Germinal center (tissue), 1 donor: ENCODE results near the gene UGT2B11.
"Not testable (repeated sequence)": the region's sequence is repeated elsewhere in the genome, so short reads cannot be mapped to it uniquely, and the experiment has no call there.

Experiments used
- DNase-seq: peaks from one replicate; pipeline ENCODE4 v3.0.0; 2012; ENCODE audit warnings: mixed read lengths, low spot score

UGT2B11 gene

DNA sequence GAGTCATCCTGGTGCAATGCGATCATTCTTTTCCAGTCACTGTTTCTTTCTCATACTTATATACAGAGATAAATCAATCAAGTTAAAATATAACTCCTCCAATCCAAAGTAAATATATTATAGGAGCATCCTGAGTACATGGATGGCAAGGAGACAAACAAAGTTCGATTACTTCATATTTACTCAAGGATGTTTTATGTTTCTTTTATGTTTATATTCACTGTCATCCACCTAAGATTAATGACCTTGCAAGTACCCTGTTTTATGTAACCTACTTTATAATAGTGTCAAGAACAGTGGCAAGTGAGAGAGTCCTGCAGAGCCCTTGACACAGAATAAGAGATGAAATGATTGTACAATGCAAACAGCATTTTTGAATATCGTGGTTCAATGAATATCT, at the start of gene UGT2B11:
Gene UGT2B11, minus strand, starts transcription at position 33 of the 400 bp plus-strand sequence. Its CDS starts 26 bp downstream, at position 7.
- DNase-seq = no peak

GRCh38 chr4:69253147-69253772, 38.7 kb upstream of the UGT2B11 start:
- DNase-seq = not testable (repeated sequence)

DNA sequence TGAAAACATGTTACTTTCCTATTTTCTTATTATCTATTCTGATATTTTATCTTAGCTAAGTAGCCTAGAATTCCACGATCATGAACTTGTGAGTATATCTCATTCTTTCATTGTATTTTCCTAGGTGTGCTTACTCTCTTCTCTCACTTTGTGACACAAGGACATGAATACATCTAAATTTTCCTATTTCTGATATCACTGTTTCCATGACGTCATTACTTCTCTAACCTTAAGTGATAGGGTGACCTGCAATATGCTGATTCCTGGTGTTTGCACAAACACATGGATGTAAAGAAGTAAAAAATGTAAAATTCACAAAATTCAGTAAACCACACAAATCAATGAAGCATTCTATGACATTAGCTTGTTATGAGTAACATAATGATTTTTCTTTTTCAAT, 36.3 kb upstream of the UGT2B11 start:
- DNase-seq = not testable (repeated sequence)

GRCh38 chr4:69242562-69243240, 28.2 kb upstream of the UGT2B11 start:
- DNase-seq = not testable (repeated sequence)

- DNase-seq = not testable (repeated sequence)
Measured at GRCh38 chr4:69241746-69242145, 27.2 kb upstream of the UGT2B11 start.

DNA sequence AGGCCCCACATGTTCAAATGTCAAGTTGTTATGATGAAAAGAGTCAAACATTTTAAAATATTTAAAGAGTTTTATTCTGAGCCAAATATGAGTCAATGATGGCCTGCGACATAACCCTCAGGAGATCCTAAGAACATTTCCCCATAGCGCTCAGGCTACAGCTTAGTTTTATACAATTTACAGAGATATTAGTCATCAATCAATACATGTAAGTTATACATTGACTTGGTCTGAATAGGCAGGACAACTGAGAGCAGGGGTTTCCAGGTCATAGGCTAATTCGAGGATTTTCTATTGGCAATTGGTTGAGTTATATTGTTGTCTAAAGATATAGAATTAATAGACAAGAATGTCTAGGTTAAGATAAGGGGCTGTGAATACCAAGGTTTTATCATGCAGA, 26.2 kb upstream of the UGT2B11 start:
- not testable (repeated sequence) for DNase-seq

DNA sequence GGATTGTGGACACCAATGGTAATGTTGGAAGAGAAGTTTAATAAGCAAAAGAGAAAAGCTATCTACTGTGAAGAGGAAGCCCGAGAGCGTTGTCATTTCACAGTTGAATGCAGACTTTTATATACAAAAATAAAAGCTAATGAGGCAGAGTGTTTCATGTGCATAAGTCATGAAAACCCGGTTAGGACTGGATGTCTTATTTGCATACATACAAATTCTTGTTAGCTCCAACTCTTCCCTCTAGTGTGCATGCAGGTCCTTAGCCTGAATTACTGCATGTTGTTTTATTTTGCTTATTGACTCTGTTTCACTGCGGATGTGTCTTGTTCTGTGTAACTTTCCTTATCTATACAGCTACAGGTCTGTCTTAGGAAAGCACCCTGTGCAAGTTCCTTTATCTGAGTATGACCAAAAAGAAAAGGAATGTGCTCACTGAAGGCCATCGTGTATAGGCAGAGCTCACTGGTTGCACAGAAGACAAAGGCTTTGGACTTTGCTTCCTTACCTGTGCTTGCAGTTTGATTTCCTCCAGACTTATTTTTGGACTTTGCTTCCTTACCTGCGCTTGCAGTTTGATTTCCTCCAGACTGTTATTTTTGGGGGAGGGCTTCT, 25.1 kb upstream of the UGT2B11 start:
- DNase-seq = no peak

- DNase-seq = no peak
Measured at GRCh38 chr4:69239092-69239491, 24.5 kb upstream of the UGT2B11 start.

DNA sequence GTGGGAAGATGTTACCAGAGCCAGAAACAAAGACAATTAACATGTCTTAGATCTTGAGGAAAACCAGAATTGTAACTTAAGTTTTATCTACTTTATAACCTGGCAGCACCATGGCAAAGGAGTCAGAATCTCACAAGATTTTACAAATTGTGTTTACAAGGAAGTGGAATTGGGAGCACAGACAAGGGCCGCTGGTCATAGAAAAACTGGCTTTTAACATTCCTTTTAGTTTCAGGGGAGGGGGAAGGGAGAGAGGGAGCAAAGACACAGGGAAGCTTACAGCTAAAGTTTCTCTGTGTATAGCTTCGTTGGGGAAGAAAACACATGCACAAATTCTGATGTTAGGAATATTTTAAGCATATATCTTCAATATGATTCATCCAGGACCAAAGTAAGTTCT, 10.3 kb upstream of the UGT2B11 start:
- no peak for DNase-seq

GRCh38 chr4:69223277-69223676, 8.7 kb upstream of the UGT2B11 start:
- not testable (repeated sequence) for DNase-seq

GRCh38 chr4:69218491-69218890, 3.9 kb upstream of the UGT2B11 start:
- DNase-seq = not testable (repeated sequence)

- no peak for DNase-seq
Measured at GRCh38 chr4:69210911-69211310, 3.6 kb downstream of the UGT2B11 start.

- DNase-seq = not testable (repeated sequence)
Measured at GRCh38 chr4:69198506-69198905, 16.0 kb downstream of the UGT2B11 start.

- no peak for DNase-seq
Measured at GRCh38 chr4:69196209-69196965, 18.2 kb downstream of the UGT2B11 start.

DNA sequence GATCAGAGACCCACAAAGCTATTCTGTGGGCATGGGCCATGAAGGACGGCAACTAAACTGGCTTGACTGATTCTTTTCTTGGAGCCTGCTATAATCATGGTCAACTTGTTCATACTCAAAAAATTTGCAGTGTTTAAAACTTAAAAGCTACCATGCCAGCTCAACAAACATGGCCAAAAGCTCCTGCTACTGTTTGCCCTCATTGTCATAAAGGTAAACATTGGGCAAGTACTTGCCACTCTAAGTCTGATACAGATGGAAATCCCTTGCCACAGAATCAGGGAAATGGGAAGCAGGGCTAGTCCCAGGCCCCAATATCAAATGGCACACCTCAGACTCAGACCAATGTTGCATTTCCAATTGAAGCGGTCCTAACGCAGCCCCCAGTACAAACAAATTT, 20.4 kb downstream of the UGT2B11 start:
- DNase-seq = no peak

DNA sequence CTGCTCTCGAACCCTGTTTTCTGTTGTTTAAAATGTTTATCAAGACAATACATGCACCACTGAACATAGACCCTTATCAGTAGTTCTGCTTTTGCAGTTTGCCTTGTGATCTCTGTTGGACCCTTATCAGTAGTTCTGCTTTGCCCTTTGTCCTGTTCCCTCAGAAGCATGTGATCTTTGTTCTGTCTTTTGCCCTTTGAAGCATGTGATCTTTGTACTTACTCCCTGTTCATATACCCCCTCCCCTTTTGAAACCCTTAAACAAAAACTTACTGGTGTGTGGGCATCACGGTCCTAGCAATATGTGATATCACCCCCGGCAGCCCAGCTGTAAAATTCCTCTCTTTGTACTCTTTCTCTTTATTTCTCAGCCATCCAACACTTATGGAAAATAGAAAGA, 22.6 kb downstream of the UGT2B11 start:
- not testable (repeated sequence) for DNase-seq

DNA sequence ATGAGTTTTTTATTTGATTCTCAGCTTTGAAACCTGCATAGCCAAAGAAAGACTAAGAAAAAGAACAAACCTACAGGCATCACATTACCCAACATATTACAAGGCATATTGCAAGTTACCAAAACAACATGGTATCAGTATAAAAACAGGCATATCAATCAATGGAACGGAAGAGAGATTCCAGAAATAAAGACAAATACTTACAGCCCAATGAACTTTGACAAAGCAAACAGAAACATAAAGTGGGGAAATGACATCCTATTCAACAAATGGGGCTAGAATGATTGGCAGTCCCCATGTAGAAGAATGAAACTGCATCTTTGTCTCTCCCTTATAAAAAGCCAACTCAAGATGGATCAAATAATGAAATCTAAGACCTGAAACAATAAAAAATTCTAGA, 23.9 kb downstream of the UGT2B11 start:
- DNase-seq = not testable (repeated sequence)

DNA sequence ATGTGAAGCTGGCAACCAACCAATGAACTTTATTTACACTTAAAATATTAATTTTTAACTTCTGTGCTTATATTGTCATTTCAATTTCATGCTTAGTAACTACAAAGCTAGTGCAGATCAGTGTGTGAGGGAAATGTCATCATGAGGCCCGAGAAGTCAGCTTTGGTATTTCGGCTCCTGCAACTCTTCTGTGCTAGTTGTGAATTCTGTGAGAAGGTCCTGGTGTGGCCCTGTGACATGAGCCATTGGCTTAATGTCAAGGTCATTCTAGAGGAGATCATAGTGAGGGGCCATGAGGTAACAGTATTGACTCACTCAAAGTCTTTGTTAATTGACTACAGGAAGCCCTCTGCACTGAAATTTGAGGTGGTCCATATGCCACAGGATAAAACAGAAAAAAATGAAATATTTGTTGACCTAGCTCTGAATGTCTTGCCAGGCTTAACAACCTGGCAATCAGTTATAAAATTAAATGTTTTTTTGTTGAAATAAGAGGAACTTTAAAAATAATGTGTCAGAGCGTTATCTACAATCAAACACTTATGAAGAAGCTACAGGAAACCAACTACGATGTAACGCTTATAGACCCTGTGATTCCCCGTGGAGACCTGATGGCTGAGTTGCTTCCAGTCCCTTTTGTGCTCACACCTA, 32.9 kb downstream of the UGT2B11 start:
- DNase-seq = not testable (repeated sequence)

DNA sequence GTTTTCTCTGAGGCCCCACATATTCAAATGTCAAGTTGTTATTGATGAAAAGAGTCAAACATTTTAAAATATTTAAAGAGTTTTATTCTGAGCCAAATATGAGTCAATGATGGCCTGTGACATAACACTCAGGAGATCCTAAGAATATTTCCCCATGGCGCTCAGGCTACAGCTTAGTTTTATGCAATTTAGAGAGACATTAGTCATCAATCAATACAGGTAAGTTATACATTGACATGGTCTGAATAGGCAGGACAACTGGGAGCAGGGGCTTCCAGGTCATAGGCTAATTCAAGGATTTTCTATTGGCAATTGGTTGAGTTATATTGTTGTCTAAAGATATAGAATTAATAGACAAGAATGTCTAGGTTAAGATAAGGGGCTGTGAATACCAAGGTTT, 34.7 kb downstream of the UGT2B11 start:
- not testable (repeated sequence) for DNase-seq

DNA sequence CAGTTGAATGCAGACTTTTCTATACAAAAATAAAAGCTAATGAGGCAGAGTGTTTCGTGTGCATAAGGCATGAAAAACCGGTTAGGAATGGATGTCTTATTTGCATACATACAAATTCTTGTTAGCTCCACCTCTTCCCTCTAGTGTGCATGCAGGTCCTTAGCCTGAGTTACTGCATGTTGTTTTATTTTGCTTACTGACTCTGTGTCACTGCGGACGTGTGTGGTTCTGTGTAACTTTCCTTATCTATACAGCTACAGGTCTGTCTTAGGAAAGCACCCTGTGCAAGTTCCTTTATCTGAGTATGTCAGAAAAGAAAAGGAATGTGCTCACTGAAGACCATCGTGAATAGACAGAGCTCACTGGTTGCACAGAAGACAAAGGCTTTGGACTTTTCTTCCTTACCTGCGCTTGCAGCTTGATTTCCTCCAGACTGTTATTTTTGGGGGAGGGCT, 35.8 kb downstream of the UGT2B11 start:
- not testable (repeated sequence) for DNase-seq

- not testable (repeated sequence) for DNase-seq
Measured at GRCh38 chr4:69170233-69171134, 44.1 kb downstream of the UGT2B11 start.
